ENCODE results near the gene AK5.

GRCh38 chr1:77303387-77303786, 21.6 kb downstream of the AK5 start:
- no peak for TF ChIP-seq CTCF (IDR thresholded peaks at IDR 0.05)
- no peak for TF ChIP-seq POLR2A (IDR thresholded peaks at IDR 0.05)
